Left colon (tissue), 2 donors: Measurements from ENCODE around the gene EHMT2. TPM values are rescaled to one million over a fixed set of nuclear protein-coding genes. Genes with fewer than 3 reads are reported as not detected.

Source experiments
- ATAC-seq: fragments of 200-7000 bp; cut with Tn5 transposase; one replicate; pipeline ENCODE4 v1.9.1; 2020; ENCODE audit warnings: mild to moderate bottlenecking, moderate library complexity
- DNase-seq, 2 donors: peaks; one replicate each; pipeline ENCODE4 v3.0.0-alpha.2; 2020
- intact Hi-C, 2 donors: fragments of 100-400 bp; cut with DNase I in 1 of 2; cut with micrococcal nuclease in 1 of 2; formaldehyde crosslinking; loops; one replicate each; pipeline versions ENCODE4 v1.11.2 to v1.14.0; 2022; cut with DNase I, micrococcal nuclease
- total RNA-seq, 2 donors: library from RNA; stranded (reverse); fragmentation: NEBNext Ultra II Directional; extraction: Animal tissue kit (Norgen Biotek cat#: 25700); gene quantifications; one replicate each; pipeline ENCODE4 v1.2.1, GENCODE V29; 2021
- donor health status: DM: no; HTN: no; CAD: no.
- donor health status: DM: yes; HTN: yes; CAD: no.

The EHMT2 gene
- total RNA-seq, 2 donors from 2014 or later, result 28.0 to 30.5 TPM

- DNase-seq, result no peak
- no peak for ATAC-seq
- intact Hi-C loops, result loop anchor here in 1 of 2 donors (5.0 kb wide), 1 partner anchor 94 kb away; the partner anchor contains the start of gene CLIC1
Observed at GRCh38 chr6:31831350-31832215, 65.9 kb downstream of the EHMT2 start.

- DNase-seq (no peak), ATAC-seq (no peak)
- intact Hi-C loops, result loop anchor here in 1 of 2 donors (5.0 kb wide), 1 partner anchor 94 kb away; the partner anchor contains the start of gene CLIC1
Observed at GRCh38 chr6:31830886-31831335, 66.6 kb downstream of the EHMT2 start.

Other genes starting within 250 kb of the EHMT2 start
- gene BAG6, start 245.0 kb downstream of the EHMT2 start, total RNA-seq, result 100 to 1,000 TPM; 272 to 282 TPM
- gene APOM, start 241.8 kb downstream of the EHMT2 start, total RNA-seq, result 1 to 10 TPM; 2.0 to 3.1 TPM
- 10 to 100 TPM; 35.7 to 36.3 TPM for gene C6orf47, start 236.9 kb downstream of the EHMT2 start, total RNA-seq
- gene GPANK1, start 232.7 kb downstream of the EHMT2 start, total RNA-seq, result 10 to 100 TPM; 11.1 to 15.2 TPM
- gene CSNK2B, start 231.6 kb downstream of the EHMT2 start, total RNA-seq, result 100 to 1,000 TPM; 137 to 155 TPM
- 1 to 10 TPM; 8.7 to 9.9 TPM for gene LY6G5B, start 227.7 kb downstream of the EHMT2 start, total RNA-seq
- 1 to 10 TPM; 1.6 to 2.5 TPM for gene LY6G5C, start 216.6 kb downstream of the EHMT2 start, total RNA-seq
- gene ABHD16A, start 194.4 kb downstream of the EHMT2 start, total RNA-seq, result 10 to 100 TPM; 51.5 to 53.9 TPM
- not detected for gene LY6G6F, start 190.8 kb downstream of the EHMT2 start, total RNA-seq
- gene LY6G6D, start 182.3 kb downstream of the EHMT2 start, total RNA-seq, result not detected
- not detected for gene LY6G6C, start 176.0 kb downstream of the EHMT2 start, total RNA-seq
- gene MPIG6B, start 174.3 kb downstream of the EHMT2 start, total RNA-seq, result under 1 TPM in 1 of 2 donors, not detected in 1; 0.20 TPM
- gene DDAH2, start 168.4 kb downstream of the EHMT2 start, total RNA-seq, result 100 to 1,000 TPM in 1 of 2 donors, 10 to 100 TPM in 1; 84.2 to 139 TPM
- 100 to 1,000 TPM; 502 to 513 TPM for gene CLIC1, start 161.2 kb downstream of the EHMT2 start, total RNA-seq
- gene MSH5, start 157.7 kb downstream of the EHMT2 start, total RNA-seq, result 10 to 100 TPM; 18.7 to 26.9 TPM
- 1 to 10 TPM; 3.2 to 3.9 TPM for gene SAPCD1, start 135.0 kb downstream of the EHMT2 start, total RNA-seq
- 10 to 100 TPM; 11.4 to 11.8 TPM for gene VWA7, start 120.4 kb downstream of the EHMT2 start, total RNA-seq
- 10 to 100 TPM; 35.3 to 58.1 TPM for gene VARS1, start 101.9 kb downstream of the EHMT2 start, total RNA-seq
- gene LSM2, start 90.7 kb downstream of the EHMT2 start, total RNA-seq, result 10 to 100 TPM; 33.0 to 33.5 TPM
- gene HSPA1L, start 82.4 kb downstream of the EHMT2 start, total RNA-seq, result 1 to 10 TPM in 1 of 2 donors, under 1 TPM in 1; 0.89 to 1.1 TPM
- 100 to 1,000 TPM; 124 to 136 TPM for gene HSPA1A, start 82.2 kb downstream of the EHMT2 start, total RNA-seq
- gene HSPA1B, start 70.0 kb downstream of the EHMT2 start, total RNA-seq, result 100 to 1,000 TPM; 252 to 296 TPM
- gene NEU1, start 34.9 kb downstream of the EHMT2 start, total RNA-seq, result 10 to 100 TPM; 33.1 to 63.5 TPM
- 100 to 1,000 TPM; 763 to 988 TPM for gene SLC44A4, start 18.7 kb downstream of the EHMT2 start, total RNA-seq
- gene ZBTB12, start 4.4 kb upstream of the EHMT2 start, total RNA-seq, result 1 to 10 TPM; 2.7 to 2.9 TPM
- gene C2, start 30.0 kb upstream of the EHMT2 start, total RNA-seq, result 10 to 100 TPM in 1 of 2 donors, 1 to 10 TPM in 1; 6.1 to 18.2 TPM
- 10 to 100 TPM; 22.2 to 58.8 TPM for gene CFB, start 48.4 kb upstream of the EHMT2 start, total RNA-seq
- gene NELFE, start 61.3 kb upstream of the EHMT2 start, total RNA-seq, result 10 to 100 TPM; 47.9 to 51.3 TPM
- gene SKIC2, start 61.5 kb upstream of the EHMT2 start, total RNA-seq, result 10 to 100 TPM; 55.4 to 70.8 TPM
- 10 to 100 TPM; 14.4 to 15.8 TPM for gene DXO, start 74.4 kb upstream of the EHMT2 start, total RNA-seq
- gene C4A, start 84.4 kb upstream of the EHMT2 start, total RNA-seq, result 10 to 100 TPM in 1 of 2 donors, 1 to 10 TPM in 1; 4.1 to 40.0 TPM
- 10 to 100 TPM in 1 of 2 donors, 1 to 10 TPM in 1; 3.8 to 31.2 TPM for gene C4B, start 117.1 kb upstream of the EHMT2 start, total RNA-seq
- gene CYP21A2, start 140.7 kb upstream of the EHMT2 start, total RNA-seq, result under 1 TPM in 1 of 2 donors, not detected in 1; 0.15 TPM
- gene TNXB, start 211.6 kb upstream of the EHMT2 start, total RNA-seq, result 10 to 100 TPM; 19.4 to 35.9 TPM
- gene ATF6B, start 230.5 kb upstream of the EHMT2 start, total RNA-seq, result 100 to 1,000 TPM in 1 of 2 donors, 10 to 100 TPM in 1; 83.7 to 111 TPM
- gene FKBPL, start 232.6 kb upstream of the EHMT2 start, total RNA-seq, result 1 to 10 TPM; 4.6 to 4.9 TPM